Measurements from ENCODE around the gene COBLL1.

GRCh38 chr2:164739966-164740365 lies 101.7 kb downstream of the COBLL1 start:
- TF ChIP-seq POLR2A (IDR thresholded peaks at IDR 0.05; ENCODE audit: low read depth, low read length) (no peak), POLR2AphosphoS5 (IDR thresholded peaks at IDR 0.05; ENCODE audit: low read depth, low read length) (no peak), TAF1 (IDR thresholded peaks at IDR 0.05; ENCODE audit: borderline replicate concordance, low read depth, low read length) (no peak)

Data from GM12892 (cell line).